Endothelial cell of umbilical vein (primary cell): Measurements from ENCODE around the gene CDC42. TPM values are rescaled to one million over a fixed set of nuclear protein-coding genes. Genes with fewer than 3 reads are reported as not detected.

Experiments used
- BruUV-seq: library from RNA; stranded (reverse); fragments of 400-500 nt; replicated peaks from 2 replicates; lab custom pipeline; 2021; lab: Mats Ljungman, UMichigan
- CTCF ChIA-PET: fragments of 300-600, 350-600 bp; sonication (Branson Sonifier 250); formaldehyde crosslinking; loops from one replicate; lab custom pipeline; 2021; ENCODE audit warnings: antibody characterized with exemption, inconsistent platforms; lab: Charles Lee
- POLR2A ChIA-PET: fragments of 300-600, 350-600 bp; sonication (Branson Sonifier 250); formaldehyde crosslinking; loops from one replicate; lab custom pipeline; 2021; ENCODE audit warnings: antibody characterized with exemption, inconsistent platforms; lab: Charles Lee
- DNase-seq: peaks from one replicate; pipeline ENCODE4 v3.0.0-alpha.2; 2011; ENCODE audit warnings: low read depth, low spot score
- FAIRE-seq: peaks from 2 replicates; lab custom pipeline; 2011; peaks lifted over from hg19 to GRCh38; lab: Jason Lieb, UNC
- H2AFZ ChIP-seq: 2 replicates; pipeline ENCODE4 v1.6.0; 2012; ENCODE audit warnings: low read depth, low read length, control low read depth, inconsistent platforms
- H3K27ac ChIP-seq: 2 replicates; pipeline ENCODE4 v1.5.1; 2011; ENCODE audit warnings: low read depth, mild to moderate bottlenecking, control low read depth, low read length, moderate library complexity; ENCODE audit not compliant: insufficient read depth
- H3K27me3 ChIP-seq, 2 experiments: 2 replicates each; pipeline versions ENCODE4 v1.6.0 to v1.6.1; 2011; ENCODE audit warnings: low read length in 2 of 2, mixed read lengths in 1 of 2; ENCODE audit not compliant: control insufficient read depth in 2 of 2, insufficient read depth in 2 of 2
- H3K36me3 ChIP-seq, 2 experiments: 2 replicates in 1 of 2; 3 replicates in 1 of 2; pipeline ENCODE4 v1.5.1; 2011; ENCODE audit warnings: low read length in 2 of 2, mild to moderate bottlenecking in 1 of 2, moderate library complexity in 1 of 2; ENCODE audit not compliant: control insufficient read depth in 2 of 2, insufficient read depth in 2 of 2; ENCODE audit errors: extremely low read depth in 1 of 2
- H3K4me1 ChIP-seq: 3 replicates; pipeline ENCODE4 v1.5.1; 2011; ENCODE audit warnings: mild to moderate bottlenecking, low read length; ENCODE audit not compliant: control insufficient read depth, insufficient read depth; ENCODE audit errors: extremely low read depth
- H3K4me2 ChIP-seq: 2 replicates; pipeline ENCODE4 v1.6.1; 2011; ENCODE audit warnings: low read length, control low read depth, mixed read lengths; ENCODE audit not compliant: insufficient read depth
- H3K4me3 ChIP-seq, 3 experiments: fragments of 200-600 bp in 1 of 3; sonication (generic), shearing (Covaris generic) in 1 of 3; replicated peaks in 1 of 3; 2 replicates each; pipeline ENCODE4 v1.5.1; 2011 to 2016; ENCODE audit warnings: control low read depth in 3 of 3, low read length in 3 of 3, mild to moderate bottlenecking in 2 of 3, inconsistent platforms in 1 of 3, low read depth in 1 of 3, moderate library complexity in 1 of 3; ENCODE audit not compliant: insufficient read depth in 1 of 3
- H3K79me2 ChIP-seq: 2 replicates; pipeline ENCODE4 v1.6.0; 2012; ENCODE audit warnings: low read length, inconsistent platforms; ENCODE audit not compliant: control insufficient read depth, insufficient read depth
- H3K9ac ChIP-seq: replicated peaks from 2 replicates; pipeline ENCODE3; 2011; ENCODE audit warnings: low read length, control low read depth; ENCODE audit not compliant: insufficient read depth; ENCODE audit errors: extremely low read depth
- H3K9me1 ChIP-seq: replicated peaks from 3 replicates; pipeline ENCODE4 v1.6.0; 2011; ENCODE audit warnings: mild to moderate bottlenecking, low read length; ENCODE audit not compliant: control insufficient read depth, insufficient read depth; ENCODE audit errors: extremely low read depth
- H3K9me3 ChIP-seq: replicated peaks from 2 replicates; pipeline ENCODE4 v1.5.1; 2012; ENCODE audit warnings: low read length, inconsistent platforms; ENCODE audit not compliant: control insufficient read depth, insufficient read depth
- H4K20me1 ChIP-seq: replicated peaks from 2 replicates; pipeline ENCODE3; 2011; ENCODE audit warnings: mild to moderate bottlenecking, low read length; ENCODE audit not compliant: control insufficient read depth, insufficient read depth; ENCODE audit errors: extremely low read depth
- EZH2 ChIP-seq: IDR thresholded peaks from 2 replicates; pipeline ENCODE4 v1.6.1; 2012; ENCODE audit warnings: borderline replicate concordance, low read depth, mild to moderate bottlenecking, moderate library complexity, low read length, inconsistent platforms; ENCODE audit not compliant: severe bottlenecking
- FOS ChIP-seq: IDR thresholded peaks from 2 replicates; pipeline ENCODE4 v1.6.1; 2011; ENCODE audit warnings: mild to moderate bottlenecking, low read length, moderate library complexity, borderline replicate concordance; ENCODE audit not compliant: insufficient read depth
- GATA2 ChIP-seq: IDR thresholded peaks from 2 replicates; pipeline ENCODE4 v1.7.0; 2011; ENCODE audit warnings: low read depth, mild to moderate bottlenecking, moderate library complexity, mixed read lengths, low read length; ENCODE audit not compliant: insufficient read length, insufficient read depth
- JUN ChIP-seq: IDR thresholded peaks from 2 replicates; pipeline ENCODE4 v1.6.1; 2011; ENCODE audit warnings: borderline replicate concordance, low read depth; ENCODE audit not compliant: insufficient read length, insufficient read depth
- MAX ChIP-seq: IDR thresholded peaks from 2 replicates; pipeline ENCODE4 v1.6.1; 2011; ENCODE audit not compliant: insufficient read depth, insufficient read length
- MYC ChIP-seq: IDR thresholded peaks from one replicate; pipeline ENCODE4 v1.6.1; 2011; ENCODE audit warnings: mild to moderate bottlenecking, low read depth, low read length
- POLR2A ChIP-seq: IDR thresholded peaks from 2 replicates; pipeline ENCODE4 v1.6.1; 2012; ENCODE audit warnings: low read depth, mild to moderate bottlenecking, control low read depth, low read length
- POLR2AphosphoS5 ChIP-seq: IDR thresholded peaks from 2 replicates; pipeline ENCODE4 v1.6.1; 2012; ENCODE audit warnings: low read depth, mild to moderate bottlenecking, control low read depth, low read length, moderate library complexity; ENCODE audit not compliant: insufficient read depth
- dilution Hi-C: fragments of 300-500 bp; cut with MboI; formaldehyde crosslinking; loops from one replicate; pipeline ENCODE4 v1.15.0; 2019; ENCODE audit warnings: low sequenced_read_pairs; ENCODE audit not compliant: extremely low pct_ligation_motif_present
- intact Hi-C: fragments of 100-400 bp; cut with micrococcal nuclease; formaldehyde crosslinking; loops from one replicate; pipeline ENCODE4 v1.10.0; 2022
- polyA plus RNA-seq, 4 experiments: library from polyadenylated mRNA; depleted of rRNA in 3 of 4; stranded (reverse) in 3 of 4; unstranded in 1 of 4; fragments of >200 nt; gene quantifications; 2 replicates each; pipeline versions ENCODE4 v1.2.1 to v1.2.3, GENCODE V29; 2011 to 2012; ENCODE audit warnings: missing spikeins in 1 of 4
- total RNA-seq: library from RNA; stranded (reverse); gene quantifications from 2 replicates; pipeline ENCODE4 v1.2.3, GENCODE V29; 2021
- TF ChIP-seq, protein P1 (sequence below), 2 donors: IDR thresholded peaks; 1 replicate in 1 of 2; 2 replicates in 1 of 2; pipeline ENCODE4 v1.5.1; 2011; ENCODE audit warnings: low read length in 2 of 2, mild to moderate bottlenecking in 2 of 2, moderate library complexity in 2 of 2, control low read depth in 1 of 2, inconsistent platforms in 1 of 2, low read depth in 1 of 2; ENCODE audit not compliant: insufficient read depth in 1 of 2; ENCODE audit errors: extremely low read depth in 1 of 2

The CDC42 gene
- total and polyA plus RNA-seq, 2 donors (not counting 3 experiments of a cell fraction or from before 2014, with no cell fraction given), result 199 to 381 TPM

DNA sequence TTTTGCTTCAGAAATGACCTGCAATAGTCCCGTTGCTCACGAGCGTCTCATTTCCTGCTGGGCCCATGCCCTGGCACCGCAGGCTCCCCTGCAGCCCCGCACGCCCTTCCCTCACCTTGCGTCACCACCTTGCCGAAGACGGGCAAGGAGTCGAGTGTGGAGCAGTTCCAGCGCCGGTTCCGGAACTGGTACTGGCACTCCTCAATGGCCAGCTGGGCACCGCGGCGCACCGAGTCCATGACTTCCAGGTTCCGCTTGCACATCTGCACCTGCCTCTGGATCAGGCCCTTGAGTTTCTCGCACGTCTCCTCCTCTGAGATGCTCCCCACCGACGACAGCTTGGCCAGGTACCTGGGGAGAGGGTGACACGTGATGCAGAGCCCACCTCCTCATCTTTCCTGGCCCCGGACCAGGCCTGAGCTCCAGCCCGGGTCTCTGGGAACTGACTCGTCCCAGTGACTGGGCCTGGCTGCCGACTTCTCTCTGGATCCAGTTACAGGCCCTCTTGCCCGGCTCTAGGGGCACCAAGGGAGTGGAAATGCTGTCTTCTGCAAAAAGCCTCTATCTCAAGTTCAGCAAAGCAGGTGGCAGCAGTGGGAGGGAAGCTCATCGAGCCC is 77.1 kb downstream of the CDC42 start:
- ChIA-PET POLR2A (no interaction called here), CTCF (interaction anchor here (5.2 kb wide), 1 partner anchor 12 kb away, joined by 54 read pairs; the partner anchor contains the start of gene WNT4)
- Histone ChIP-seq H3K79me2 (no peaks in the 10 kb centered on the region), H2AFZ (no peak overlapping the region), H3K4me2 (no peak overlapping the region), H3K4me3 (no peak overlapping the region), H3K4me1 (peaks cover 13% of the 10 kb centered on the region), H3K9me1 (no peaks in the 10 kb centered on the region), H3K9ac (no peak overlapping the region), H3K27me3 (no peaks in the 10 kb centered on the region), H3K27ac (no peak overlapping the region), H3K36me3 (no peaks in the 10 kb centered on the region), H4K20me1 (no peaks in the 10 kb centered on the region), H3K9me3 (no peaks in the 10 kb centered on the region)
- DNase-seq (no peak), FAIRE-seq (no peak)
- no peak for TF ChIP-seq MYC
- no peak for TF ChIP-seq POLR2AphosphoS5
- no peak for TF ChIP-seq FOS
- no peak for TF ChIP-seq GATA2
- no peak for TF ChIP-seq MAX
- no peak for TF ChIP-seq EZH2
- TF ChIP-seq, protein P1, sequence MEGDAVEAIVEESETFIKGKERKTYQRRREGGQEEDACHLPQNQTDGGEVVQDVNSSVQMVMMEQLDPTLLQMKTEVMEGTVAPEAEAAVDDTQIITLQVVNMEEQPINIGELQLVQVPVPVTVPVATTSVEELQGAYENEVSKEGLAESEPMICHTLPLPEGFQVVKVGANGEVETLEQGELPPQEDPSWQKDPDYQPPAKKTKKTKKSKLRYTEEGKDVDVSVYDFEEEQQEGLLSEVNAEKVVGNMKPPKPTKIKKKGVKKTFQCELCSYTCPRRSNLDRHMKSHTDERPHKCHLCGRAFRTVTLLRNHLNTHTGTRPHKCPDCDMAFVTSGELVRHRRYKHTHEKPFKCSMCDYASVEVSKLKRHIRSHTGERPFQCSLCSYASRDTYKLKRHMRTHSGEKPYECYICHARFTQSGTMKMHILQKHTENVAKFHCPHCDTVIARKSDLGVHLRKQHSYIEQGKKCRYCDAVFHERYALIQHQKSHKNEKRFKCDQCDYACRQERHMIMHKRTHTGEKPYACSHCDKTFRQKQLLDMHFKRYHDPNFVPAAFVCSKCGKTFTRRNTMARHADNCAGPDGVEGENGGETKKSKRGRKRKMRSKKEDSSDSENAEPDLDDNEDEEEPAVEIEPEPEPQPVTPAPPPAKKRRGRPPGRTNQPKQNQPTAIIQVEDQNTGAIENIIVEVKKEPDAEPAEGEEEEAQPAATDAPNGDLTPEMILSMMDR (IDR thresholded peaks at IDR 0.05; ENCODE audit: extremely low read depth in 1 of 2, insufficient read depth in 1 of 2, low read depth in 1 of 2, low read length in 2 of 2), result no peak
- TF ChIP-seq JUN, result no peak
- TF ChIP-seq POLR2A, result no peak
- dilution Hi-C loops, result no loop called here
- intact Hi-C loops, result no loop called here
- no TSS peak for BruUV-seq
